Measurements from ENCODE around the gene SOX6. TPM values are rescaled to one million over a fixed set of nuclear protein-coding genes. Genes with fewer than 3 reads are reported as not detected.

The SOX6 gene
- 10 to 100 TPM; 17.9 to 27.9 (median 23.3) TPM for total RNA-seq

DNA sequence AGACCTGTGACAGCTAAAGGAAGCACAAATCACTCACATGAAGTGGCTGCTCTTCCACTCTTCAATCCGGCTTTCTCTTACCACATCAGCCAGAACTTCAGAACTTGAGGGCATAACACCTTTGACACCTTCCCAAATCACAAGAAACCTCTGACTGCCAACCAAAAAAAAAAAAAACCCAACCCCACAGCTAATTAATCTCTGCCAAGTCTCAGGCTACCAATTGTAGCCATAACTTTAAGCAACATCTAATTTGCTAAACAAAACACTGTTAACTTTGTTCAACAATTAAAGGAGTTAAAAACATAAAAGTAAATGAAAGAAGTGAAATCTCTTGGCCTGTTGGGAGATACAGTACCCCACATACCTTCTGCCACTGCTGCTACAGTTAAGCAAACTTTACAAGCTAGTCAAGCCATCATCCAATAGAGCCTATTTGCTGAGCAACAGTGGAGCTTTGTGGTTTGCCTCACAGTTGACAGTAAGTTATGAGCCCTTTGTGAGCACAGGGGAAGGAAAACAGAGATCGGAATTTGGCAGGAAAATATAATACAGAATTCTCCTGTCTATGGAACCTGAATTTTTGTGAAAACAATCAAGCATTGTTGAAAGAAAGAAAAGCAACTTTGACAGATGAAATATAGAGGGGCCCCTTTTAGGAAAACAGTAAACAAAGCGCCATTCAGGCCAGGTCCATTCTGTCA lies at the start of gene SOX6:
Gene SOX6, minus strand, starts transcription at position 490 of the 704 bp plus-strand sequence. CDS start 15,298 bp downstream, outside the sequence.
- 64 to 73% methylated on average over 3 of the region's 3 CpGs for WGBS, 2 donors
- no peak for DNase-seq
- Histone ChIP-seq H3K9me3 (no peaks in the 10 kb centered on the region), H3K27ac (no peak within 1 kb of the TSS), H3K4me3 (replicated peaks in 1 of 3) (no peak within 1 kb of the TSS), H3K36me3 (no peaks in the 10 kb centered on the region), H3K27me3 (no peaks in the 10 kb centered on the region), H3K4me1 (peaks cover 0 to 5% of the 10 kb centered on the region in 2 donors)
- intact Hi-C loops (cut with DNase I), result no loop called here
- no peak for TF ChIP-seq POLR2A (IDR thresholded peaks at IDR 0.05)
- TF ChIP-seq, protein P1, sequence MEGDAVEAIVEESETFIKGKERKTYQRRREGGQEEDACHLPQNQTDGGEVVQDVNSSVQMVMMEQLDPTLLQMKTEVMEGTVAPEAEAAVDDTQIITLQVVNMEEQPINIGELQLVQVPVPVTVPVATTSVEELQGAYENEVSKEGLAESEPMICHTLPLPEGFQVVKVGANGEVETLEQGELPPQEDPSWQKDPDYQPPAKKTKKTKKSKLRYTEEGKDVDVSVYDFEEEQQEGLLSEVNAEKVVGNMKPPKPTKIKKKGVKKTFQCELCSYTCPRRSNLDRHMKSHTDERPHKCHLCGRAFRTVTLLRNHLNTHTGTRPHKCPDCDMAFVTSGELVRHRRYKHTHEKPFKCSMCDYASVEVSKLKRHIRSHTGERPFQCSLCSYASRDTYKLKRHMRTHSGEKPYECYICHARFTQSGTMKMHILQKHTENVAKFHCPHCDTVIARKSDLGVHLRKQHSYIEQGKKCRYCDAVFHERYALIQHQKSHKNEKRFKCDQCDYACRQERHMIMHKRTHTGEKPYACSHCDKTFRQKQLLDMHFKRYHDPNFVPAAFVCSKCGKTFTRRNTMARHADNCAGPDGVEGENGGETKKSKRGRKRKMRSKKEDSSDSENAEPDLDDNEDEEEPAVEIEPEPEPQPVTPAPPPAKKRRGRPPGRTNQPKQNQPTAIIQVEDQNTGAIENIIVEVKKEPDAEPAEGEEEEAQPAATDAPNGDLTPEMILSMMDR (IDR thresholded peaks at IDR 0.05), result no peak

DNA sequence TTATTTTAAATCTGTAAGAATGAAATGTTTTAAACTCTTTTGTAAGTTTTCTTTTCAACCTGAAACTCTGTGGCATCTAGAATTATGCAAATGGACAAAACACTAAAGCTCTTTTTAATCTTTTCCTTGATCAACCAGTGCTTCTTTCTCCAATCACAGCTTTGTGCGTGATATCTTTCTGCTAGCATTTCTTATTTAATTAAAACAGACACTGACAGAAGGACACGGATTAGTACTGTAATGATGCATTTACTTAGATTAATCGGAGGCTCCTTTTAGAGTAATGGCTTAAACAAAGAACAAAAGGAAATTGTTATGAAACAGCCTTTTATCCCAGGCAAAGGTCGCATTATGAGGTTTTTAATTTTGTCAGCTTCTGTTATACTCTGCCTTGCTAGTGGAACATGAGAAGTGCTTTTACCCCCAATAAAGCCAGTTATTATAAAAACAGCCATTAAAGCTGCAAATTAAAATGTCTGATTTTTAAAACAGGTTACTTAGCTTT lies 48.5 kb upstream of the SOX6 start:
- 92% methylated on average over 4 of the region's 4 CpGs for WGBS, 2 donors
- Histone ChIP-seq H3K27me3 (no peaks in the 10 kb centered on the region), H3K9me3 (no peaks in the 10 kb centered on the region), H3K4me1 (peaks cover 8 to 17% of the 10 kb centered on the region in 2 donors), H3K27ac (no peak overlapping the region), H3K4me3 (replicated peaks in 1 of 3) (no peak overlapping the region), H3K36me3 (no peaks in the 10 kb centered on the region)
- intact Hi-C loops (cut with DNase I), result no loop called here
- no peak for TF ChIP-seq POLR2A (IDR thresholded peaks at IDR 0.05)
- TF ChIP-seq, protein P1 (IDR thresholded peaks at IDR 0.05), result no peak
- DNase-seq, result no peak

GRCh38 chr11:16403851-16404250 lies 47.5 kb upstream of the SOX6 start:
- intact Hi-C loops (cut with DNase I), result no loop called here
- H3K4me1 ChIP-seq, result peaks cover 8 to 17% of the 10 kb centered on the region in 2 donors
- no peaks in the 10 kb centered on the region for H3K9me3 ChIP-seq
- no peak for DNase-seq
- H3K27me3 ChIP-seq, result no peaks in the 10 kb centered on the region
- no peaks in the 10 kb centered on the region for H3K36me3 ChIP-seq
- TF ChIP-seq POLR2A (IDR thresholded peaks at IDR 0.05), result no peak
- TF ChIP-seq, protein P1 (IDR thresholded peaks at IDR 0.05), result no peak
- no peak overlapping the region for H3K4me3 ChIP-seq (replicated peaks in 1 of 3)
- H3K27ac ChIP-seq, result no peak overlapping the region
- WGBS, 2 donors, result 91 to 98% methylated on average over 1 of the region's 1 CpG

- no peak for TF ChIP-seq POLR2A (IDR thresholded peaks at IDR 0.05)
- TF ChIP-seq, protein P1 (IDR thresholded peaks at IDR 0.05), result no peak
- Histone ChIP-seq H3K27me3 (no peaks in the 10 kb centered on the region), H3K4me3 (replicated peaks in 1 of 3) (no peak overlapping the region), H3K9me3 (no peaks in the 10 kb centered on the region), H3K36me3 (no peaks in the 10 kb centered on the region), H3K4me1 (peaks cover 8 to 17% of the 10 kb centered on the region in 2 donors), H3K27ac (no peak overlapping the region)
- intact Hi-C loops (cut with DNase I), result no loop called here
- 55 to 59% methylated on average over 2 of the region's 2 CpGs for WGBS, 2 donors
- DNase-seq, result no peak
Observed at GRCh38 chr11:16403448-16403803, 47.1 kb upstream of the SOX6 start.

DNA sequence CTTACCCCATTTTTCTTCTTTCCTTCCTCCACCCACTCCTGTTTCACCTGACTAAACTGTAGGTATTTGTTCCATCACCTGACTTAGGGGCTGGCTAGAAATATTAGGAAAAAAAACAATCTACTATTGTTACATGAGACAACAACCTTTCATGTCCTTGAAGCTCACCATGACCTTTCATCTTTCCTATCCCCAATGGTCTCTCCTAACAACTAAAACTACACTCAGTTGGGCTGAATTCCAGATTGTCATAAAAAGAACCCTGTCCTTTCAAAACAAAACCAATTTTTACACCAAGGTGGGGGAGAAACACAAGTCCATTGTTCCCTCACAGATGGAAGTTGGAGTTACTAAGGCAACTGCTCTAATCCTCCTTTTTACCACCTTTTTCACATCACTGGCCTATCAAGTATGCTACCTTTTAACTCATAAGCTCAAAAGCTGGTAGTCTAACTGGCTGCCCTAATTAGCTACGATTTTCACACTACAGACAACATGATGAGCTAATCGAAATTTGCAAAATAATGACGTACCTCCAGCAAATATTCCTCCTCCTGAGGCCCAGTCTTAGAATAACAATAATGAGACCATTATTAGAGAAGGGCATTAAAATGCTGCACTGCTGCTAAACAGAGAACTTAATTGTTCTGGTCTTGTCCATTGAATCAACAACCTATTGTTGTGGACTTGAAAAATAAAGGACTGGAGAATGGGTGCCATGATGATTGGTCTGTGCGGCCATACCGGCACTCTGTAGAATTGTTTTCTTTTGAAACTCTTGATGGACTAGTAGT lies 46.5 kb upstream of the SOX6 start:
- WGBS, 2 donors, result 64 to 69% methylated on average over 5 of the region's 5 CpGs
- no peak overlapping the region for H3K4me3 ChIP-seq (replicated peaks in 1 of 3)
- H3K4me1 ChIP-seq, result peaks cover 8 to 17% of the 10 kb centered on the region in 2 donors
- H3K9me3 ChIP-seq, result no peaks in the 10 kb centered on the region
- H3K36me3 ChIP-seq, result no peaks in the 10 kb centered on the region
- TF ChIP-seq POLR2A (IDR thresholded peaks at IDR 0.05), result no peak
- TF ChIP-seq, protein P1 (IDR thresholded peaks at IDR 0.05), result no peak
- no peaks in the 10 kb centered on the region for H3K27me3 ChIP-seq
- peak overlapping the region; percentile 32 to 68 (median 47) for H3K27ac ChIP-seq
- no peak for DNase-seq
- intact Hi-C loops (cut with DNase I), result no loop called here
